ENCODE results near the gene SLC23A1.

The SLC23A1 gene

DNA sequence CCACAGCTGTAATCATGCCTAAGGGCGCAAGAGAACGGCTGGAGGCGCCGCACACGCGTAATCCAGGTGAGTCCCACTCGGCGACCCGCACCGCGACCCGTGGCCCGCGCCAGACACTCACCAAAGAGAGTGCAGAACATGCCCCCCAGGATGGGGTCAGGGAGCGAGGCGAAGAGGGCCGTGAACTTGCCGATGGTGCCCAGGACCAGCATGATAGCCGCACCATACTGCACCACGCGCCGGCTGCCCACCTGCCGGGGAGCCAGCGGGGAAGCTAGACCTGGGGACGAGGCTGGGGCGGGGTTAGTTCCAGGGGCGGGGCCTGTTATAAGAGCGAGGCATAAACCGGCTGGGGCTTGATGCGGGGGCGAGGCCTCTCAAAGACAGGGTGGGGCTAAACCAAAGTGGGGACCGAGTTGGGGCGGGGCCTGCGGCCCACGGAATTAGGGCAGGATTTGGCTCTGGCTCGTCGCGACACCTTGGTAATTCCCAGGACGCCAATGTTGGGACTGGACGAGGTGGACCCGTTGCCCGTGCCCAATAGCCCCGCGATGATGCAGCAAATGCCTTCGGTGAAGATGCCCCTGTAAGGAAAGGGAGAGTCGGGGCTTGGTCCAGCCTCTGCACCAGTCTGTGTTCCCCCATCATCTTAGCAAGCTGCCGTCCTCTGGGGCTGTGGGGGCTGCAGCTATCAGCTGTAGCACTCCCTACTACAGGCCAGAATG, 4.8 kb downstream of the SLC23A1 start:
- no peak overlapping the region for H3K4me3 ChIP-seq
- DNase-seq (ENCODE audit: low spot score): no peak
- TF ChIP-seq, protein P1, sequence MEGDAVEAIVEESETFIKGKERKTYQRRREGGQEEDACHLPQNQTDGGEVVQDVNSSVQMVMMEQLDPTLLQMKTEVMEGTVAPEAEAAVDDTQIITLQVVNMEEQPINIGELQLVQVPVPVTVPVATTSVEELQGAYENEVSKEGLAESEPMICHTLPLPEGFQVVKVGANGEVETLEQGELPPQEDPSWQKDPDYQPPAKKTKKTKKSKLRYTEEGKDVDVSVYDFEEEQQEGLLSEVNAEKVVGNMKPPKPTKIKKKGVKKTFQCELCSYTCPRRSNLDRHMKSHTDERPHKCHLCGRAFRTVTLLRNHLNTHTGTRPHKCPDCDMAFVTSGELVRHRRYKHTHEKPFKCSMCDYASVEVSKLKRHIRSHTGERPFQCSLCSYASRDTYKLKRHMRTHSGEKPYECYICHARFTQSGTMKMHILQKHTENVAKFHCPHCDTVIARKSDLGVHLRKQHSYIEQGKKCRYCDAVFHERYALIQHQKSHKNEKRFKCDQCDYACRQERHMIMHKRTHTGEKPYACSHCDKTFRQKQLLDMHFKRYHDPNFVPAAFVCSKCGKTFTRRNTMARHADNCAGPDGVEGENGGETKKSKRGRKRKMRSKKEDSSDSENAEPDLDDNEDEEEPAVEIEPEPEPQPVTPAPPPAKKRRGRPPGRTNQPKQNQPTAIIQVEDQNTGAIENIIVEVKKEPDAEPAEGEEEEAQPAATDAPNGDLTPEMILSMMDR (IDR thresholded peaks at IDR 0.05): no peak
- no peak overlapping the region for H3K27ac ChIP-seq

DNA sequence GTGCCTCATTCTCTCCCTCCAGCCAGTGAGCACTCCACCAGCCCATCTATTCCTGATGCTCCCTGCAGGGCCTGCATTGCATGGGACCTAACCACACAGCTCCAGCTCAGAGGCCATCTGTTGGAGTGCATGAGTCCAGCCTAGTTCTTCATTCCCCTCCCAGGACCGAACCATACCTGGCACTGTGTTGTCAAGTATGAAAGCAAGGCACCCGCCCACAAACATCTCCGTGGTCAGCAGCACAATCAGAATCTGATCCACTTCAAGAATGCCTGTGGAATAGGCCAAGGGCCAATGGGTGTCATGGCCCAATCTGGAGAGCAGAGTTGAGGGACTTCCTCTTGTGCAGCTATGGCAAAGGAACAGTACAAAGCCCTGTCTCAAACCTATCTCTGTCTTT, 5.9 kb downstream of the SLC23A1 start:
- TF ChIP-seq, protein P1 (IDR thresholded peaks at IDR 0.05): no peak
- DNase-seq (ENCODE audit: low spot score): no peak
- no peak overlapping the region for H3K4me3 ChIP-seq
- no peak overlapping the region for H3K27ac ChIP-seq

DNA sequence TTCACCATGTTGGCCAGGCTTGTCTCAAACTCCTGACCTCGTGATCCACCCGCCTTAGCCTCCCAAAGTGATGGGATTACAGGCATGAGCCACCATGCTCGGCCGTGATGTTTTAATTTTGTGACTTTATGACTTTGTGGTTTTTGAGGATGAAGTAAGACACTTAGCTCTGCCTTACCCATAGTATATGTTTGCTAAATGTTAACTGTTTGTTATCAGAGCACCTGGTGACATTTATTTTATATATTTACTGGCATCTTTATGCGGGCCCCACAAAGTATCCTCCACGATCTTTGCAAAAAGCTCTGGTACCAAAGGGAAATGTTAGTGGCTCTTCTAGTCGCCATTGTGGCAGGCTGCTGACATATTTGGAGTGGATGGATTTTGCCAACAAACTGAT, 6.7 kb downstream of the SLC23A1 start:
- Histone ChIP-seq H3K27ac (no peak overlapping the region), H3K4me3 (no peak overlapping the region)
- TF ChIP-seq, protein P1 (IDR thresholded peaks at IDR 0.05): no peak
- no peak for DNase-seq (ENCODE audit: low spot score)

DNA sequence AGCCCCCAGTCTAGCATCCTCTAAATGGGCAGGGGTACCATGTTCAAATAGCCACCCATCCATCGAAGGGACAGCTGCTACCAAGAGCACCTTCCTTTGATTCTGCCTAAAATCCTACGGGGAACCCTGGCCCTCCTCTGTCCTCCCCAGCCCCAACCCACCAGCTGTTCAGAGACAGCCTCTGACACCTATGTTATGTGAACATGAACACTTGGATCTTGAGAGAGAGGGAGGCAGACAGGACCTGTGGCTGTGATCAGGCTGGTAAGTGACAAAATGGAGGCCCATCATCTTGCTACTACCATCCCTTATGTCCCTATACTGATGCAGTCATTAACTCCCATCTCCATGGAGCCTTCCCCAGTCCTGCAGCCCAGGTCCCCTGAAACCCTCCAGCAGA, 8.2 kb downstream of the SLC23A1 start:
- TF ChIP-seq, protein P1 (IDR thresholded peaks at IDR 0.05): no peak
- Histone ChIP-seq H3K27ac (no peak overlapping the region), H3K4me3 (no peak overlapping the region)
- no peak for DNase-seq (ENCODE audit: low spot score)

DNA sequence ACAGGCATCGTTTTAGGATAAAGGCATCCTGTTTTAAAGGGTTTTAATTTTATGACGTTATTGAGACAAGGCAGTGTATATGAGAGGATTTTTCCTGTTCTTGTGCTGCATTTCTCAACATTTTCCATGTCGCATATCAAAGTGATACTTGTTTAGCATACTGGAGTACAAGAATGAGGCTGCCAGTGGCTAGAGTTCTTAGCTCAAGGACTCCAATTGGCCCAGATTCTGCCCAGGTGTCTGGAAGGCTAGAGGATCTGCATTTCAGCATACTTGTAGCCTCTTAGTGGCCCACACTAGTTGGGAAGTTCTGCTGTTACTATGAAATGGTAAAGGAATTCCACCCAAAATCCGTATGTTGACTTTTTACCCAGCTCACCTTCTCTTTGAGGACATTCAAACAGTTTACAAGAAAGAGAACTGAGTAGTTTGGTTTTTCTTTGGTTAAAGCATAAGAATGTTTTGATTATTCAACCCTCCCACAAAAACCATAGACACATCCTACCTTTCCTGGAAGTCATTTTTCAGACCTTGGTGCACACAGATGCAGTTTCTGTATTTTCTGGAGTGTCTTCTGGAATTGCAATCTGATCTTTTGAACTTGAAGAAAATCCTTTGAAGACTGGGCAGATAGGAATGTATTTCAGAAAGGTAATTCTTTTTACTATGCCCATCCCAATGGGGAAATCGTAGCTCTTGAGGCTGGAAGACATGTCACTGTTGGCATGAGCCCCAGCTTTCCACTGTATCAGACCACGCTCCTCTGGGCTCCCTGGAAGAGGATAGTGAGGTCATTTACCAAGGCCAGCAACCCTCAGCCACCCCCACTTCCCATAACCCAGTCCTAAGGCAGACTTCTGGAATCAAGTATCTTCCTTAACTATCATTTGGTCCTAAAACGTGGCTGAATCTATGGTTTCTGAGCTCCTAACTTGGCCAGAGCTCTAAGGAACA, 11.3 kb downstream of the SLC23A1 start:
- H3K27ac ChIP-seq: no peak overlapping the region
- TF ChIP-seq, protein P1 (IDR thresholded peaks at IDR 0.05): no peak
- DNase-seq (ENCODE audit: low spot score): no peak
- no peak overlapping the region for H3K4me3 ChIP-seq

DNA sequence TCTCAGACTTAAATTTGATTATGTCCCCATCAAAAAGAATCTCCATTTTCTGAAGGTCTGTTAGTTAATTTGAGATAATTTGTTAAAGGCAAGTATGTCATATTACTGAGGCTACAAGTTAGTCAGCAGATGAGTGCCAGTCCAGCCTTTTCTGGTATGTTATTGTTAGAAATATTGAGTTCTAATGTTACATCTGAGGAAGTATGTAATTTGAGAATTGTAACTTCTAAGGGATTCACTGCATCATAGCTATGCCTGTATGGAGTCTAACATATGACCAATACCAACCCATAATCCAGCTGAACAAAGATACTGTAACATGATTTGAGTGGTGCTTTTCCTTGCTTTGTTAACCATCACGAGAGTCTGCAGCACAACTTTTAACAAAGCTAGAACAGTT, 13.9 kb downstream of the SLC23A1 start:
- no peak overlapping the region for H3K27ac ChIP-seq
- no peak overlapping the region for H3K4me3 ChIP-seq
- TF ChIP-seq, protein P1 (IDR thresholded peaks at IDR 0.05): no peak

More for the DNA sequence above, 13.9 kb downstream of the SLC23A1 start:
- DNase-seq (ENCODE audit: low spot score): no peak

Measured in coronary artery (tissue), 2 donors.